Astrocyte (in vitro differentiated cells and primary cell): ENCODE measurements around the gene ABCA12.

Experiments
- CTCF ChIP-seq: IDR thresholded peaks from 2 replicates; pipeline ENCODE4 v1.5.1; 2011; ENCODE audit warnings: low read depth, mild to moderate bottlenecking, inconsistent platforms, low read length, moderate library complexity; ENCODE audit not compliant: insufficient read depth
- EZH2 ChIP-seq: IDR thresholded peaks from 2 replicates; pipeline ENCODE4 v1.6.1; 2012; ENCODE audit warnings: mild to moderate bottlenecking, low read length, inconsistent platforms; ENCODE audit not compliant: insufficient read depth

DNA sequence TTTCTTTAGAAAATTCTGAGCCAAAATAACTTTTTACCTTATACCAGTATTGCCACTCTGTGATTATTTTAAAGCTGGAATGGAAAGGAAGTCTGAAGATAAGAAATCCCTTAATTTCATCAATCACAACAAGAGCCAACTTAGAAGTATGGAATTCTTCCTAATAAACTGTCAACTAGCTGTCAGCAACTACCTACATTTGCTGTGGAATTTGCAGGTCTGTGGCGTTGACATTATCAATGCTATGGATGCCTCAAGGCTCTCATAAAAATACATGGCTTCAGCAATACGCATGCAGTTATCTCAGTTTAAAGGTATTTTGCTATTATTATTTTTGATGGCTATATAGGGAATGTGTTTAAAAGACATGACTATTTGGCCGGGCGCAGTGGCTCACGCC lies 108.5 kb downstream of the ABCA12 start:
- TF ChIP-seq EZH2 (no peak), CTCF (no peak)
